ENCODE measurements around the gene ZNF558. TPM values are rescaled to one million over a fixed set of nuclear protein-coding genes. Genes with fewer than 3 reads are reported as not detected.

The ZNF558 gene
- total and polyA plus RNA-seq, 8 donors: 6.0 to 63.1 (median 21.1) TPM

Small RNAs within 50 kb of the gene (small RNA-seq; reads per million reads assigned to genes)
- 0 reads per million in 4 donors for gene AC012616.1

Other genes with a start within 250 kb of the ZNF558 start
- gene ADAMTS10, start 221.6 kb downstream of the ZNF558 start, total RNA-seq: 10 to 100 TPM in 3 of 5 donors, 1 to 10 TPM in 2; 2.3 to 28.5 (median 12.8) TPM
- 1 to 10 TPM; 1.9 to 6.6 (median 5.7) TPM for gene ADAMTS10, start 221.6 kb downstream of the ZNF558 start, polyA plus RNA-seq
- not detected for gene NFILZ, start 201.7 kb downstream of the ZNF558 start, total RNA-seq
- not detected for gene NFILZ, start 201.7 kb downstream of the ZNF558 start, polyA plus RNA-seq
- gene ACTL9, start 133.5 kb downstream of the ZNF558 start, total RNA-seq: not detected
- gene ACTL9, start 133.5 kb downstream of the ZNF558 start, polyA plus RNA-seq: not detected
- gene OR2Z1, start 110.7 kb downstream of the ZNF558 start, total RNA-seq: not detected
- not detected for gene OR2Z1, start 110.7 kb downstream of the ZNF558 start, polyA plus RNA-seq
- gene MBD3L1, start 73 bp upstream of the ZNF558 start, total RNA-seq: not detected
- gene MBD3L1, start 73 bp upstream of the ZNF558 start, polyA plus RNA-seq: not detected
- under 1 TPM in 2 of 5 donors, not detected in 3; 0.45 to 0.55 TPM for gene MUC16, start 178.1 kb upstream of the ZNF558 start, total RNA-seq
- gene MUC16, start 178.1 kb upstream of the ZNF558 start, polyA plus RNA-seq: under 1 TPM in 1 of 3 donors, not detected in 2; 0.28 TPM

Data from stomach (tissue), 8 donors.